AG04450 (cell line): ENCODE measurements around the gene TRIM44. TPM values are rescaled to one million over a fixed set of nuclear protein-coding genes. Genes with fewer than 3 reads are reported as not detected.

Source experiments
- CTCF ChIA-PET: fragments of 300-600, 350-600 bp; formaldehyde crosslinking; extraction: SDS; loops from one replicate; lab custom pipeline; 2022; ENCODE audit warnings: antibody characterized with exemption, inconsistent platforms; lab: Charles Lee
- POLR2A ChIA-PET: fragments of 350-600 bp; formaldehyde crosslinking; extraction: SDS; loops from one replicate; lab custom pipeline; 2021; ENCODE audit warnings: antibody characterized with exemption, inconsistent platforms; lab: Yijun Ruan, JAX
- DNase-seq: peaks from one replicate; pipeline ENCODE4 v3.0.0-alpha.2; 2011; ENCODE audit warnings: low read depth, low spot score
- H3K27ac ChIP-seq: one replicate; pipeline ENCODE4 v1.5.1; 2012; ENCODE audit warnings: low read depth, low read length, control low read depth
- H3K27me3 ChIP-seq: one replicate; pipeline ENCODE4 v1.6.0; 2012; ENCODE audit warnings: low read length; ENCODE audit not compliant: control insufficient read depth, insufficient read depth
- H3K4me3 ChIP-seq: 2 replicates; pipeline ENCODE4 v1.5.1; 2011; ENCODE audit warnings: mild to moderate bottlenecking, low read depth, low read length, control low read depth
- H3K9me3 ChIP-seq: 2 replicates; pipeline ENCODE4 v1.5.1; 2012; ENCODE audit warnings: low read length; ENCODE audit not compliant: control insufficient read depth, insufficient read depth
- CTCF ChIP-seq: IDR thresholded peaks from 2 replicates; pipeline ENCODE4 v1.5.1; 2011; ENCODE audit warnings: low read depth, low read length, control low read depth, inconsistent platforms
- polyA plus RNA-seq: library from polyadenylated mRNA; depleted of rRNA; stranded (reverse); fragments of >200 nt; gene quantifications from 2 replicates; pipeline ENCODE4 v1.2.3, GENCODE V29; 2011

The TRIM44 gene
- polyA plus RNA-seq, 1 experiment = 70.7 TPM

- H3K27ac ChIP-seq = no peak overlapping the region
- no peak overlapping the region for H3K4me3 ChIP-seq
- H3K9me3 ChIP-seq = no peaks in the 10 kb centered on the region; the same call in 1 of the 2 replicates
- POLR2A ChIA-PET = no interaction called here
- no peak for DNase-seq
- TF ChIP-seq CTCF = no peak
- no peaks in the 10 kb centered on the region for H3K27me3 ChIP-seq
- CTCF ChIA-PET = no interaction called here
These were observed 37.8 kb upstream of the TRIM44 start for GRCh38 chr11:35624781-35625180.

GRCh38 chr11:35626501-35626900, 36.1 kb upstream of the TRIM44 start:
- Histone ChIP-seq H3K4me3 (no peak overlapping the region), H3K9me3 (no peaks in the 10 kb centered on the region; the same call in 1 of the 2 replicates), H3K27ac (no peak overlapping the region), H3K27me3 (no peaks in the 10 kb centered on the region)
- no peak for DNase-seq
- ChIA-PET POLR2A (no interaction called here), CTCF (interaction anchor here (0.9 kb wide), 1 partner anchor 196 kb away, joined by 7 read pairs; no protein-coding TSS in a partner anchor)
- no peak for TF ChIP-seq CTCF

GRCh38 chr11:35629511-35629910, 33.1 kb upstream of the TRIM44 start:
- no peak overlapping the region for H3K4me3 ChIP-seq
- no peaks in the 10 kb centered on the region for H3K27me3 ChIP-seq
- no peak for DNase-seq
- no peaks in the 10 kb centered on the region; the same call in 1 of the 2 replicates for H3K9me3 ChIP-seq
- TF ChIP-seq CTCF = no peak
- H3K27ac ChIP-seq = no peak overlapping the region
- ChIA-PET POLR2A (interaction anchor here (0.6 kb wide), 1 partner anchor 8 kb away, joined by 3 read pairs; no protein-coding TSS in a partner anchor), CTCF (interaction anchor here (0.9 to 3.0 kb wide), 2 partner anchors 14 to 192 kb away, joined by 3 to 19 read pairs; no protein-coding TSS in a partner anchor)

GRCh38 chr11:35629914-35630313, 32.7 kb upstream of the TRIM44 start:
- Histone ChIP-seq H3K4me3 (no peak overlapping the region), H3K9me3 (no peaks in the 10 kb centered on the region; the same call in 1 of the 2 replicates), H3K27ac (peak overlapping the region; percentile 4), H3K27me3 (no peaks in the 10 kb centered on the region)
- CTCF ChIA-PET = interaction anchor here (0.9 to 3.0 kb wide), 2 partner anchors 14 to 192 kb away, joined by 3 to 19 read pairs; no protein-coding TSS in a partner anchor
- POLR2A ChIA-PET = interaction anchor here (0.6 kb wide), 1 partner anchor 8 kb away, joined by 3 read pairs; no protein-coding TSS in a partner anchor
- DNase-seq = peak; percentile 97
- TF ChIP-seq CTCF = no peak

GRCh38 chr11:35631891-35632290, 30.7 kb upstream of the TRIM44 start:
- DNase-seq = no peak
- no peak for TF ChIP-seq CTCF
- ChIA-PET POLR2A (no interaction called here), CTCF (no interaction called here)
- Histone ChIP-seq H3K27me3 (no peaks in the 10 kb centered on the region), H3K9me3 (no peaks in the 10 kb centered on the region; the same call in 1 of the 2 replicates), H3K27ac (no peak overlapping the region), H3K4me3 (no peak overlapping the region)
